ENCODE results near the gene EIF3A. TPM values are rescaled to one million over a fixed set of nuclear protein-coding genes. Genes with fewer than 3 reads are reported as not detected.
A peak's percentile ranks its signal among the peaks of the same experiment; 100 is the strongest.

EIF3A gene
- total and polyA plus RNA-seq, 12 donors: 26.0 to 197 (median 93.3) TPM

- H3K36me3 ChIP-seq (replicated peaks in 1 of 2): no peaks in the 10 kb centered on the region
- no peaks in the 10 kb centered on the region for H3K9me3 ChIP-seq (replicated peaks in 1 of 3)
- H3K4me1 ChIP-seq (replicated peaks in 1 of 2): no peaks in the 10 kb centered on the region
- no peak overlapping the region for H3K4me3 ChIP-seq
- DNase-seq: peak in 1 of 7 donors; percentile 29
- no peaks in the 10 kb centered on the region for H3K27me3 ChIP-seq
- WGBS, 4 donors: 68 to 82% (median 78%) methylated on average over 5 of the region's 5 CpGs
- TF ChIP-seq CTCF (IDR thresholded peaks at IDR 0.05) (no peak), POLR2A (IDR thresholded peaks at IDR 0.05) (no peak)
- no peak overlapping the region for H3K27ac ChIP-seq
- intact Hi-C loops (cut with DNase I): no loop called here
Measured at GRCh38 chr10:119090968-119091367, 10.4 kb upstream of the EIF3A start.

DNA sequence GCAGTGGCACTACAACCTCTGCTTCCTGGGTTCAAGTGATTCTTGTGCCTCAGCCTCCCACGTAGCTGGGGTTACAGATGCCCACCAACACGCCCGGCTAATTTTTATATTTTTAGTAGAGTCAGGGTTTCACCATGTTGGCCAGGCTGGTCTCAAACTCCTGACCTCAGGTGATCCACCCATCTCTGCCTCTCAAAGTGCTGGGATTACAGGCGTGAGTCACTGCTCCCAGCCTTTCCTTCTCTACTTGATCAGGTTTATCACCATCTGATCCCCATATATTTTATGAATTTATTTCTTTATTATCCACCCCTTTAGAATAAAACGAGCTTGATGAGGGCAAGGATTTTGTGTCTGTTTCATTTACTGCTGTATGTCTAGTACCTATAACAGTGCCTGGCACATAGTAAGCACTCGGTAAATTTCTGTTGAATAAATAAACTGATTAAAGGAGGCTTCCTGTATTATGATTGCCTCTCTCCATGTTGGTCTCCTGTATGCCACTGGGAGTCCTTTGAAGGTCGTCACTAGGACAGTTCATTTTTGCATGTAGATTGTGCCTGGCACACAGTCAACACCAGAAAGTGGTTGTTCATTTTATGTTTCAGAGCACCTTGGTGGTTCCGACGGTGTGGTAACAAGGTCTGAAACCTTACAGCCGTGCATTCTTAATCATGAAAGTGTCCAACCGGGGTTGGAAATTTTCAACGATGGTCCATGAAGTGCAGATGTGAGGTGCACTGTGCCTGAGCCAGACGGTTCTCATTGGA lies 9.6 kb upstream of the EIF3A start:
- intact Hi-C loops (cut with DNase I): no loop called here
- DNase-seq: peak in 1 of 7 donors; percentile 30
- no peaks in the 10 kb centered on the region for H3K27me3 ChIP-seq
- H3K4me3 ChIP-seq: no peak overlapping the region
- 72 to 84% (median 79%) methylated on average over 12 to 13 of the region's 13 CpGs for WGBS, 4 donors
- H3K36me3 ChIP-seq (replicated peaks in 1 of 2): no peaks in the 10 kb centered on the region
- H3K4me1 ChIP-seq (replicated peaks in 1 of 2): no peaks in the 10 kb centered on the region
- H3K9me3 ChIP-seq (replicated peaks in 1 of 3): no peaks in the 10 kb centered on the region
- no peak for TF ChIP-seq CTCF (IDR thresholded peaks at IDR 0.05)
- TF ChIP-seq POLR2A (IDR thresholded peaks at IDR 0.05): no peak
- H3K27ac ChIP-seq: no peak overlapping the region

DNA sequence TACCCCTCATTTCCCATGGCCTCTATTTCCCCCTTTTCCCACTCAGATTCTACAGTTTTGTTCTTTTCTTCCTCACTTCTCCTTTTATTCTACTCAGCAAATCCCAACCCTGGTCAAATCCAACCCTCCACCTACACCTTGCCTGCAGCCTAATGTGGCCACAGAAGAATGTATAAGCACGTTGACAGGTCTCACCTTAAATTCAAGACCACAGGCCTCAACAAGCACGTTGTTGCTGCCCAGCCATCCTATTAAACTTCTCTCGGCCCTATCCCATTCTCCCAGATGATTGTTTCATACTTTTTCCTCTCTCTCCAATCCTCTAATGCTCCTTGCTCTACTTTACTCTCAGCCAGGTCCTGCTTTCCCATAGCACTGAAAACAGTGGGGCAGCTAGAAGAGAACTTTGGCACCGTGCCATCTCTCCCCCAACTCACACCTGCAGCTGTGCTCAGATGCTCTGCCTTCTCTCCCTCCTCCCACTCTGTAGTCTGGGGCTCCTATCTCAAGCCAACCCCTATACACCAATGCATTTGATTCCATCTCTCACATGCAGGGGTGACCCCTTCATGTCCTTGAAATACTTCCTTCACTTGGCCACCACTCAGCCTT lies 6.8 kb upstream of the EIF3A start:
- DNase-seq: peak in 1 of 7 donors; percentile 37
- H3K27ac ChIP-seq: no peak overlapping the region
- intact Hi-C loops (cut with DNase I): no loop called here
- no peaks in the 10 kb centered on the region for H3K27me3 ChIP-seq
- no peak overlapping the region for H3K4me3 ChIP-seq
- WGBS, 4 donors: 62 to 64% (median 62%) methylated on average over 4 of the region's 4 CpGs
- H3K4me1 ChIP-seq (replicated peaks in 1 of 2): no peaks in the 10 kb centered on the region
- H3K9me3 ChIP-seq (replicated peaks in 1 of 3): no peaks in the 10 kb centered on the region
- H3K36me3 ChIP-seq (replicated peaks in 1 of 2): no peaks in the 10 kb centered on the region
- TF ChIP-seq CTCF (IDR thresholded peaks at IDR 0.05) (no peak), POLR2A (IDR thresholded peaks at IDR 0.05) (no peak)

- TF ChIP-seq POLR2A (IDR thresholded peaks at IDR 0.05) (no peak), CTCF (IDR thresholded peaks at IDR 0.05) (no peak)
- DNase-seq: peak in 1 of 7 donors; percentile 34
Measured at GRCh38 chr10:119084896-119085295, 4.3 kb upstream of the EIF3A start.

More at GRCh38 chr10:119084896-119085295, 4.3 kb upstream of the EIF3A start:
- Histone ChIP-seq H3K9me3 (replicated peaks in 1 of 3) (no peaks in the 10 kb centered on the region), H3K27ac (no peak overlapping the region), H3K4me3 (no peak overlapping the region), H3K4me1 (replicated peaks in 1 of 2) (peaks cover 0 to 5% of the 10 kb centered on the region in 2 donors), H3K36me3 (replicated peaks in 1 of 2) (no peaks in the 10 kb centered on the region), H3K27me3 (no peaks in the 10 kb centered on the region)
- WGBS, 4 donors: 93 to 94% (median 94%) methylated on average over 11 of the region's 11 CpGs
- intact Hi-C loops (cut with DNase I): no loop called here
